PC-3 (cell line): ENCODE data around the gene ABHD11.
"Not testable (repeated sequence)": the region's sequence is repeated elsewhere in the genome, so short reads cannot be mapped to it uniquely, and the experiment has no call there.

Experiments
- EZH2 ChIP-seq: fragments of 300-600 bp; sonication (generic); IDR thresholded peaks from one replicate; pipeline ENCODE4 v1.6.1; 2017; ENCODE audit warnings: antibody characterized with exemption, mild to moderate bottlenecking, low read length; ENCODE audit not compliant: unreplicated experiment
- EZH2phosphoT487 ChIP-seq: fragments of 300-600 bp; sonication (generic); IDR thresholded peaks from 2 replicates; pipeline ENCODE4 v1.6.1; 2018; ENCODE audit warnings: mild to moderate bottlenecking, antibody characterized with exemption, low read length, borderline replicate concordance
- TF ChIP-seq, protein P1 (sequence below): fragments of 300-600 bp; sonication (generic); conservative IDR thresholded peaks from 2 replicates; pipeline ENCODE4 v1.5.1; 2017; ENCODE audit warnings: antibody characterized with exemption, low read depth, mild to moderate bottlenecking, low read length

DNA sequence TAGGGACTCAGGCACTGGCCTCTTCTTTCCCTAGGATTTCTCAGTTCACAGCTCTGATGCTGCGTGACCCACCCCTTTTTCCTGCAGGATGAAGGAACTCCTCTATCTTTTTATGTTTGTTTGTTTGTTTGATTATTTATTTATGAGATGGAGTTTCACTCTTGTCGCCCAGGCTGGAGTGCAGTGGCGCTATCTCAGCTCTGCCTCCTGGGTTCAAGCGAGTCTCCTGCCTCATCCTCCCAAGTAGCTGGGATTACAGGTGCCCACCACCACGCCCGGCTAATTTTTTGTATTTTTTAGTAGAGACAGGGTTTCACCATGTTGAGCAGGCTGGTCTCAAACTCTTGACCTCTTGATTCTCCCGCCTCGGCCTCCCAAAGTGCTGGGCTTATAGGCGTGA is 18.2 kb downstream of the ABHD11 start:
- TF ChIP-seq, protein P1, sequence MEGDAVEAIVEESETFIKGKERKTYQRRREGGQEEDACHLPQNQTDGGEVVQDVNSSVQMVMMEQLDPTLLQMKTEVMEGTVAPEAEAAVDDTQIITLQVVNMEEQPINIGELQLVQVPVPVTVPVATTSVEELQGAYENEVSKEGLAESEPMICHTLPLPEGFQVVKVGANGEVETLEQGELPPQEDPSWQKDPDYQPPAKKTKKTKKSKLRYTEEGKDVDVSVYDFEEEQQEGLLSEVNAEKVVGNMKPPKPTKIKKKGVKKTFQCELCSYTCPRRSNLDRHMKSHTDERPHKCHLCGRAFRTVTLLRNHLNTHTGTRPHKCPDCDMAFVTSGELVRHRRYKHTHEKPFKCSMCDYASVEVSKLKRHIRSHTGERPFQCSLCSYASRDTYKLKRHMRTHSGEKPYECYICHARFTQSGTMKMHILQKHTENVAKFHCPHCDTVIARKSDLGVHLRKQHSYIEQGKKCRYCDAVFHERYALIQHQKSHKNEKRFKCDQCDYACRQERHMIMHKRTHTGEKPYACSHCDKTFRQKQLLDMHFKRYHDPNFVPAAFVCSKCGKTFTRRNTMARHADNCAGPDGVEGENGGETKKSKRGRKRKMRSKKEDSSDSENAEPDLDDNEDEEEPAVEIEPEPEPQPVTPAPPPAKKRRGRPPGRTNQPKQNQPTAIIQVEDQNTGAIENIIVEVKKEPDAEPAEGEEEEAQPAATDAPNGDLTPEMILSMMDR: not testable (repeated sequence)
- not testable (repeated sequence) for TF ChIP-seq EZH2, EZH2phosphoT487
